ENCODE measurements around the gene PIK3CD. TPM values are rescaled to one million over a fixed set of nuclear protein-coding genes. Genes with fewer than 3 reads are reported as not detected.
"Not testable (repeated sequence)": the region's sequence is repeated elsewhere in the genome, so short reads cannot be mapped to it uniquely, and the experiment has no call there.

PIK3CD gene
- total and polyA plus RNA-seq, 4 donors, result 4.9 to 9.6 (median 7.9) TPM

GRCh38 chr1:9665193-9665592, 13.7 kb downstream of the PIK3CD start:
- no peaks in the 10 kb centered on the region for H3K36me3 ChIP-seq (ENCODE audit: control insufficient read depth, insufficient read depth, low read length)
- no peaks in the 10 kb centered on the region for H3K9me3 ChIP-seq (ENCODE audit: control insufficient read depth, insufficient read depth, low read length)
- 76% methylated on average over 4 of the region's 9 CpGs for WGBS (ENCODE audit: insufficient coverage)
- DNase-seq (ENCODE audit: low read depth in 4 of 6, low spot score in 6 of 6), result no peak
- H3K4me1 ChIP-seq (ENCODE audit: control insufficient read depth, insufficient read depth, low read length), result no peaks in the 10 kb centered on the region
- no peak overlapping the region for H3K4me3 ChIP-seq (ENCODE audit: low read depth, low read length)
- no peaks in the 10 kb centered on the region for H3K27me3 ChIP-seq (ENCODE audit: control insufficient read depth, insufficient read depth, low read length)
- no peak overlapping the region for H3K27ac ChIP-seq (ENCODE audit: low read depth, low read length)

- H3K27ac ChIP-seq (ENCODE audit: low read depth, low read length), result no peak overlapping the region
- H3K9me3 ChIP-seq (ENCODE audit: control insufficient read depth, insufficient read depth, low read length), result no peaks in the 10 kb centered on the region
- H3K36me3 ChIP-seq (ENCODE audit: control insufficient read depth, insufficient read depth, low read length), result no peaks in the 10 kb centered on the region
- DNase-seq (ENCODE audit: low read depth in 4 of 6, low spot score in 6 of 6), result no peak
- H3K27me3 ChIP-seq (ENCODE audit: control insufficient read depth, insufficient read depth, low read length), result no peaks in the 10 kb centered on the region
- peaks cover 4% of the 10 kb centered on the region for H3K4me1 ChIP-seq (ENCODE audit: control insufficient read depth, insufficient read depth, low read length)
- WGBS (ENCODE audit: insufficient coverage), result no CpG with 5 or more reads among the region's 2 CpGs
- H3K4me3 ChIP-seq (ENCODE audit: low read depth, low read length), result no peak overlapping the region
These were observed 16.5 kb downstream of the PIK3CD start for GRCh38 chr1:9668080-9668479.

- 83% methylated on average over 1 of the region's 2 CpGs for WGBS (ENCODE audit: insufficient coverage)
- Histone ChIP-seq H3K4me3 (ENCODE audit: low read depth, low read length) (no peak overlapping the region), H3K27ac (ENCODE audit: low read depth, low read length) (no peak overlapping the region), H3K36me3 (ENCODE audit: control insufficient read depth, insufficient read depth, low read length) (no peaks in the 10 kb centered on the region), H3K9me3 (ENCODE audit: control insufficient read depth, insufficient read depth, low read length) (no peaks in the 10 kb centered on the region), H3K4me1 (ENCODE audit: control insufficient read depth, insufficient read depth, low read length) (peaks cover 4% of the 10 kb centered on the region), H3K27me3 (ENCODE audit: control insufficient read depth, insufficient read depth, low read length) (no peaks in the 10 kb centered on the region)
- DNase-seq (ENCODE audit: low read depth in 4 of 6, low spot score in 6 of 6), result no peak
These were observed 18.6 kb downstream of the PIK3CD start for GRCh38 chr1:9670085-9670484.

GRCh38 chr1:9671377-9672140, 20.0 kb downstream of the PIK3CD start:
- no peaks in the 10 kb centered on the region for H3K27me3 ChIP-seq (ENCODE audit: control insufficient read depth, insufficient read depth, low read length)
- no peaks in the 10 kb centered on the region for H3K9me3 ChIP-seq (ENCODE audit: control insufficient read depth, insufficient read depth, low read length)
- DNase-seq (ENCODE audit: low read depth in 4 of 6, low spot score in 6 of 6), result no peak
- H3K27ac ChIP-seq (ENCODE audit: low read depth, low read length), result no peak overlapping the region
- WGBS (ENCODE audit: insufficient coverage), result 75% methylated on average over 6 of the region's 8 CpGs
- H3K4me3 ChIP-seq (ENCODE audit: low read depth, low read length), result no peak overlapping the region
- peaks cover 4% of the 10 kb centered on the region for H3K4me1 ChIP-seq (ENCODE audit: control insufficient read depth, insufficient read depth, low read length)
- no peaks in the 10 kb centered on the region for H3K36me3 ChIP-seq (ENCODE audit: control insufficient read depth, insufficient read depth, low read length)

GRCh38 chr1:9672444-9672843, 20.9 kb downstream of the PIK3CD start:
- Histone ChIP-seq H3K27ac (ENCODE audit: low read depth, low read length) (no peak overlapping the region), H3K4me3 (ENCODE audit: low read depth, low read length) (no peak overlapping the region), H3K4me1 (ENCODE audit: control insufficient read depth, insufficient read depth, low read length) (peaks cover 4% of the 10 kb centered on the region), H3K27me3 (ENCODE audit: control insufficient read depth, insufficient read depth, low read length) (no peaks in the 10 kb centered on the region), H3K9me3 (ENCODE audit: control insufficient read depth, insufficient read depth, low read length) (no peaks in the 10 kb centered on the region), H3K36me3 (ENCODE audit: control insufficient read depth, insufficient read depth, low read length) (no peaks in the 10 kb centered on the region)
- 100% methylated on average over 4 of the region's 5 CpGs for WGBS (ENCODE audit: insufficient coverage)
- DNase-seq (ENCODE audit: low read depth in 4 of 6, low spot score in 6 of 6), result no peak

- no CpG with 5 or more reads among the region's 3 CpGs for WGBS (ENCODE audit: insufficient coverage)
- Histone ChIP-seq H3K36me3 (ENCODE audit: control insufficient read depth, insufficient read depth, low read length) (no peaks in the 10 kb centered on the region), H3K27me3 (ENCODE audit: control insufficient read depth, insufficient read depth, low read length) (no peaks in the 10 kb centered on the region), H3K4me1 (ENCODE audit: control insufficient read depth, insufficient read depth, low read length) (peaks cover 4% of the 10 kb centered on the region), H3K9me3 (ENCODE audit: control insufficient read depth, insufficient read depth, low read length) (no peaks in the 10 kb centered on the region), H3K27ac (ENCODE audit: low read depth, low read length) (no peak overlapping the region), H3K4me3 (ENCODE audit: low read depth, low read length) (no peak overlapping the region)
- DNase-seq (ENCODE audit: low read depth in 4 of 6, low spot score in 6 of 6), result no peak
These were observed 23.9 kb downstream of the PIK3CD start for GRCh38 chr1:9675393-9675792.

GRCh38 chr1:9676128-9676527, 24.6 kb downstream of the PIK3CD start:
- not testable (repeated sequence) for H3K36me3 ChIP-seq (ENCODE audit: control insufficient read depth, insufficient read depth, low read length)

GRCh38 chr1:9676815-9677393, 25.4 kb downstream of the PIK3CD start:
- Histone ChIP-seq H3K36me3 (ENCODE audit: control insufficient read depth, insufficient read depth, low read length) (no peaks in the 10 kb centered on the region), H3K4me1 (ENCODE audit: control insufficient read depth, insufficient read depth, low read length) (peaks cover under 1% of the 10 kb centered on the region), H3K9me3 (ENCODE audit: control insufficient read depth, insufficient read depth, low read length) (no peaks in the 10 kb centered on the region), H3K27ac (ENCODE audit: low read depth, low read length) (no peak overlapping the region), H3K27me3 (ENCODE audit: control insufficient read depth, insufficient read depth, low read length) (no peaks in the 10 kb centered on the region), H3K4me3 (ENCODE audit: low read depth, low read length) (no peak overlapping the region)
- WGBS (ENCODE audit: insufficient coverage), result 71% methylated on average over 10 of the region's 10 CpGs
- DNase-seq (ENCODE audit: low read depth in 4 of 6, low spot score in 6 of 6), result no peak

More at GRCh38 chr1:9676128-9676527, 24.6 kb downstream of the PIK3CD start:
- not testable (repeated sequence) for H3K4me3 ChIP-seq (ENCODE audit: low read depth, low read length); H3K27ac ChIP-seq (ENCODE audit: low read depth, low read length); H3K27me3 ChIP-seq (ENCODE audit: control insufficient read depth, insufficient read depth, low read length); DNase-seq (ENCODE audit: low read depth in 4 of 6, low spot score in 6 of 6); H3K4me1 ChIP-seq (ENCODE audit: control insufficient read depth, insufficient read depth, low read length); H3K9me3 ChIP-seq (ENCODE audit: control insufficient read depth, insufficient read depth, low read length)
- 95% methylated on average over 7 of the region's 7 CpGs for WGBS (ENCODE audit: insufficient coverage)

- Histone ChIP-seq H3K4me1 (ENCODE audit: control insufficient read depth, insufficient read depth, low read length) (no peaks in the 10 kb centered on the region), H3K27me3 (ENCODE audit: control insufficient read depth, insufficient read depth, low read length) (no peaks in the 10 kb centered on the region), H3K27ac (ENCODE audit: low read depth, low read length) (no peak overlapping the region), H3K4me3 (ENCODE audit: low read depth, low read length) (no peak overlapping the region), H3K36me3 (ENCODE audit: control insufficient read depth, insufficient read depth, low read length) (no peaks in the 10 kb centered on the region), H3K9me3 (ENCODE audit: control insufficient read depth, insufficient read depth, low read length) (no peaks in the 10 kb centered on the region)
- WGBS (ENCODE audit: insufficient coverage), result 100% methylated on average over 2 of the region's 2 CpGs
- no peak for DNase-seq (ENCODE audit: low read depth in 4 of 6, low spot score in 6 of 6)
These were observed 28.6 kb downstream of the PIK3CD start for GRCh38 chr1:9680091-9680490.

- H3K27ac ChIP-seq (ENCODE audit: low read depth, low read length), result no peak overlapping the region
- H3K4me3 ChIP-seq (ENCODE audit: low read depth, low read length), result no peak overlapping the region
- H3K36me3 ChIP-seq (ENCODE audit: control insufficient read depth, insufficient read depth, low read length), result no peaks in the 10 kb centered on the region
- 88% methylated on average over 6 of the region's 6 CpGs for WGBS (ENCODE audit: insufficient coverage)
- H3K9me3 ChIP-seq (ENCODE audit: control insufficient read depth, insufficient read depth, low read length), result no peaks in the 10 kb centered on the region
- H3K27me3 ChIP-seq (ENCODE audit: control insufficient read depth, insufficient read depth, low read length), result no peaks in the 10 kb centered on the region
- no peak for DNase-seq (ENCODE audit: low read depth in 4 of 6, low spot score in 6 of 6)
- H3K4me1 ChIP-seq (ENCODE audit: control insufficient read depth, insufficient read depth, low read length), result no peaks in the 10 kb centered on the region
These were observed 29.3 kb downstream of the PIK3CD start for GRCh38 chr1:9680828-9681227.
